H9 (cell line): ENCODE data around the gene TFIP11. TPM values are rescaled to one million over a fixed set of nuclear protein-coding genes. Genes with fewer than 3 reads are reported as not detected.

Experiments
- DNase-seq: peaks from one replicate; pipeline ENCODE4 v3.0.0-alpha.2; 2017
- H2AFZ ChIP-seq: one replicate; pipeline ENCODE4 v1.6.1; 2013; ENCODE audit warnings: mild to moderate bottlenecking, low read length, control low read depth, moderate library complexity
- H2AK5ac ChIP-seq: 2 replicates; pipeline ENCODE4 v1.6.1; 2013; ENCODE audit warnings: low read length, control low read depth, mixed read lengths; ENCODE audit not compliant: insufficient read length
- H2BK120ac ChIP-seq: one replicate; pipeline ENCODE4 v1.6.1; 2013; ENCODE audit warnings: low read depth, mild to moderate bottlenecking, low read length, control low read depth, inconsistent platforms; ENCODE audit not compliant: poor library complexity, severe bottlenecking
- H2BK12ac ChIP-seq: 2 replicates; pipeline ENCODE4 v1.6.1; 2013; ENCODE audit warnings: low read length, control low read depth, mixed read lengths, low read depth; ENCODE audit not compliant: insufficient read length
- H2BK15ac ChIP-seq: 2 replicates; pipeline ENCODE4 v1.6.1; 2013; ENCODE audit warnings: low read depth, low read length, control low read depth
- H2BK20ac ChIP-seq: one replicate; pipeline ENCODE4 v1.6.1; 2013; ENCODE audit warnings: low read depth, mild to moderate bottlenecking, low read length, control low read depth, inconsistent platforms; ENCODE audit not compliant: poor library complexity, severe bottlenecking
- H2BK5ac ChIP-seq: 2 replicates; pipeline ENCODE4 v1.6.1; 2013; ENCODE audit warnings: low read length, control low read depth, mixed read lengths; ENCODE audit not compliant: insufficient read length
- H3K14ac ChIP-seq: 2 replicates; pipeline ENCODE4 v1.6.1; 2013; ENCODE audit warnings: low read length, control low read depth; ENCODE audit not compliant: insufficient read depth
- H3K18ac ChIP-seq: 2 replicates; pipeline ENCODE4 v1.6.1; 2013; ENCODE audit warnings: low read depth, mild to moderate bottlenecking, mixed read lengths, low read length, control low read depth; ENCODE audit not compliant: insufficient read length
- H3K23ac ChIP-seq: 2 replicates; pipeline ENCODE4 v1.6.1; 2013; ENCODE audit warnings: low read length, control low read depth, mixed read lengths, low read depth; ENCODE audit not compliant: insufficient read length
- H3K23me2 ChIP-seq: 2 replicates; pipeline ENCODE4 v1.6.1; 2013; ENCODE audit warnings: low read depth, mild to moderate bottlenecking, mixed read lengths, low read length, control low read depth; ENCODE audit not compliant: insufficient read length, poor library complexity, severe bottlenecking
- H3K27ac ChIP-seq: 2 replicates; pipeline ENCODE4 v1.5.1; 2013; ENCODE audit warnings: low read length, control low read depth, mixed read lengths, low read depth; ENCODE audit not compliant: insufficient read length
- H3K27me3 ChIP-seq: 2 replicates; pipeline ENCODE4 v1.6.1; 2013; ENCODE audit warnings: low read length, control low read depth, inconsistent platforms; ENCODE audit not compliant: insufficient read depth
- H3K4ac ChIP-seq: 2 replicates; pipeline ENCODE4 v1.6.1; 2013; ENCODE audit warnings: low read depth, mild to moderate bottlenecking, control low read depth, inconsistent platforms, low read length, moderate library complexity
- H3K4me1 ChIP-seq: 2 replicates; pipeline ENCODE4 v1.6.1; 2013; ENCODE audit warnings: low read length, control low read depth, inconsistent platforms; ENCODE audit not compliant: insufficient read depth
- H3K4me2 ChIP-seq: 2 replicates; pipeline ENCODE4 v1.6.1; 2013; ENCODE audit warnings: low read length, control low read depth, mixed read lengths; ENCODE audit not compliant: insufficient read length, insufficient read depth
- H3K56ac ChIP-seq: 2 replicates; pipeline ENCODE4 v1.6.1; 2013; ENCODE audit warnings: low read depth, mild to moderate bottlenecking, mixed read lengths, low read length, control low read depth; ENCODE audit not compliant: insufficient read length
- H3K79me1 ChIP-seq: 2 replicates; pipeline ENCODE4 v1.6.1; 2013; ENCODE audit warnings: low read depth, mild to moderate bottlenecking, moderate library complexity, low read length, control low read depth, inconsistent platforms; ENCODE audit not compliant: insufficient read depth, poor library complexity, severe bottlenecking
- H3K79me2 ChIP-seq: 2 replicates; pipeline ENCODE4 v1.6.1; 2013; ENCODE audit warnings: low read length, control low read depth, inconsistent platforms; ENCODE audit not compliant: insufficient read depth
- H3K9ac ChIP-seq: 2 replicates; pipeline ENCODE4 v1.6.1; 2013; ENCODE audit warnings: low read length, control low read depth, mixed read lengths; ENCODE audit not compliant: insufficient read length; ENCODE audit errors: extremely low read depth
- H3K9me3 ChIP-seq: one replicate; pipeline ENCODE4 v1.6.1; 2013; ENCODE audit warnings: low read depth, low read length, inconsistent platforms; ENCODE audit not compliant: control insufficient read depth
- H3T11ph ChIP-seq: one replicate; pipeline ENCODE4 v1.6.1; 2013; ENCODE audit warnings: mild to moderate bottlenecking, low read length, control low read depth, inconsistent platforms
- H4K20me1 ChIP-seq: one replicate; pipeline ENCODE4 v1.6.1; 2013; ENCODE audit not compliant: control insufficient read depth, insufficient read length, insufficient read depth
- H4K5ac ChIP-seq: 2 replicates; pipeline ENCODE4 v1.6.1; 2013; ENCODE audit warnings: low read depth, mild to moderate bottlenecking, mixed read lengths, low read length, control low read depth; ENCODE audit not compliant: insufficient read length
- H4K8ac ChIP-seq: replicated peaks from 2 replicates; pipeline ENCODE4 v1.6.1; 2013; ENCODE audit warnings: low read length, control low read depth, mixed read lengths, low read depth; ENCODE audit not compliant: insufficient read length
- H4K91ac ChIP-seq: 2 replicates; pipeline ENCODE4 v1.6.1; 2013; ENCODE audit warnings: low read depth, mild to moderate bottlenecking, moderate library complexity, mixed read lengths, low read length, control low read depth; ENCODE audit not compliant: insufficient read length
- H3K27ac Mint-ChIP-seq, 3 experiments: 2 replicates in 2 of 3; 3 replicates in 1 of 3; pipeline ENCODE4 v1.8.0; 2020 to 2021; ENCODE audit warnings: mixed read lengths in 3 of 3, mild to moderate bottlenecking in 1 of 3, moderate library complexity in 1 of 3
- H3K27me3 Mint-ChIP-seq: 2 replicates; pipeline ENCODE4 v1.8.0; 2021; ENCODE audit warnings: low read depth, mild to moderate bottlenecking, moderate library complexity, mixed read lengths
- H3K36me3 Mint-ChIP-seq, 3 experiments: 2 replicates in 2 of 3; 3 replicates in 1 of 3; pipeline ENCODE4 v1.8.0; 2020 to 2021; ENCODE audit warnings: low read depth in 3 of 3, mixed read lengths in 3 of 3; ENCODE audit not compliant: insufficient read depth in 1 of 3
- H3K4me1 Mint-ChIP-seq, 2 experiments: 2 replicates each; pipeline ENCODE4 v1.8.0; 2020; ENCODE audit warnings: mixed read lengths in 2 of 2
- H3K4me3 Mint-ChIP-seq, 2 experiments: 2 replicates in 1 of 2; 3 replicates in 1 of 2; pipeline ENCODE4 v1.8.0; 2020 to 2021; ENCODE audit warnings: mild to moderate bottlenecking in 2 of 2, mixed read lengths in 2 of 2, moderate library complexity in 1 of 2
- H3K9me3 Mint-ChIP-seq, 2 experiments: 2 replicates in 1 of 2; 3 replicates in 1 of 2; pipeline ENCODE4 v1.8.0; 2020; ENCODE audit warnings: mild to moderate bottlenecking in 2 of 2, mixed read lengths in 2 of 2, moderate library complexity in 1 of 2
- CTCF ChIP-seq: fragments of 200-600 bp; sonication (generic); conservative IDR thresholded peaks from 3 replicates; pipeline ENCODE4 v1.8.0; 2021; ENCODE audit warnings: antibody characterized with exemption, mild to moderate bottlenecking
- WGBS: extraction: QIAGEN DNeasy Blood & Tissue Kit; methylation state at CpG from one replicate; pipeline ENCODE4 v1.1.7; 2013; ENCODE audit warnings: missing lambda C conversion rate, low lambda C conversion rate, mixed read lengths; ENCODE audit not compliant: insufficient read length; ENCODE audit errors: extremely low coverage; 5-methylcytosine and 5-hydroxymethylcytosine counted together
- total RNA-seq: library from RNA; stranded (reverse); gene quantifications from 2 replicates; pipeline ENCODE4 v1.2.1, GENCODE V29; 2021

Gene TFIP11
- total RNA-seq, 1 experiment from 2014 or later: 36.4 TPM

DNA sequence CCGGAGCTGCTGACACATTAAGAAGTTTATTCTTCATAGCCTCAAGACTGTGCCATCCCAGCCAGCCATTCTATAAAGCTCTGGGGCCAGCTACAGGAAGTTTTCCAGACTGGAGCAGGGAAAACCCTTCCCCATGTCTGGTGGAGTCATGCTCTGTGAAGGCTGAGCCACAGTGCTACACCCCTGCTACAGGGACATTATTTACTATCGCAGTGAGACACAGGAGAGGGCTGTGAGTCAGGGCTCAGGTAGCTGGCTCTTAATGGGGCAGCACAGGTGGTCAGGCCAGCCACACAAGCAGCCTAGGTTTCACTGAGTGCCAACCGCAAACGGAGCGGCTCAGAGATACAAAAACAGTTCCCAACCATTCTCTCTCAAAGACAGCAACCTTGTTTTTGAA, 40.8 kb downstream of the TFIP11 start:
- no peak overlapping the region for H2BK20ac ChIP-seq
- no peaks in the 10 kb centered on the region for H3K79me2 ChIP-seq
- H3K27ac Mint-ChIP-seq: no peak overlapping the region; a peak in 1 of 7 replicates
- H3K18ac ChIP-seq: no peak overlapping the region
- no peak overlapping the region for H2BK120ac ChIP-seq
- H3K23me2 ChIP-seq: no peaks in the 10 kb centered on the region
- H2AFZ ChIP-seq: no peak overlapping the region
- no peaks in the 10 kb centered on the region for H3K79me1 ChIP-seq
- H3K27ac ChIP-seq: no peak overlapping the region
- H4K20me1 ChIP-seq: no peaks in the 10 kb centered on the region
- H4K91ac ChIP-seq: no peak overlapping the region
- no peak overlapping the region for H3K56ac ChIP-seq
- H3K9ac ChIP-seq: no peak overlapping the region
- no peak overlapping the region for H2BK15ac ChIP-seq
- H3K4me1 Mint-ChIP-seq: no peaks in the 10 kb centered on the region
- no peak overlapping the region for H3K23ac ChIP-seq
- no peak overlapping the region for H2BK12ac ChIP-seq
- no peaks in the 10 kb centered on the region for H3K9me3 Mint-ChIP-seq
- no peak overlapping the region for H2BK5ac ChIP-seq
- no peak overlapping the region for H3K4ac ChIP-seq
- no peak for DNase-seq
- TF ChIP-seq CTCF: no peak
- H3K4me3 Mint-ChIP-seq: no peak overlapping the region
- H3K14ac ChIP-seq: no peak overlapping the region
- peaks cover 37 to 80% (median 73%) of the 10 kb centered on the region in 3 experiments; a peak in 6 of 7 replicates for H3K36me3 Mint-ChIP-seq
- no peaks in the 10 kb centered on the region for H3K27me3 ChIP-seq
- H3K4me1 ChIP-seq: no peaks in the 10 kb centered on the region
- H4K8ac ChIP-seq: no peak overlapping the region
- H3K4me2 ChIP-seq: no peak overlapping the region
- peaks cover 2% of the 10 kb centered on the region; the same call in 1 of the 2 replicates for H3K27me3 Mint-ChIP-seq
- WGBS: no CpG with 5 or more reads among the region's 5 CpGs
- H3T11ph ChIP-seq: no peak overlapping the region
- H4K5ac ChIP-seq: no peak overlapping the region
- no peaks in the 10 kb centered on the region for H3K9me3 ChIP-seq
- H2AK5ac ChIP-seq: no peak overlapping the region
